HepG2 (cell line): ENCODE data around the gene AKAP8L. TPM values are rescaled to one million over a fixed set of nuclear protein-coding genes. Genes with fewer than 3 reads are reported as not detected.

Experiments used
- CERS6 ChIP-seq: sonication (generic); formaldehyde crosslinking; IDR thresholded peaks from 2 replicates; pipeline ENCODE4 v1.5.0; 2020; ENCODE audit warnings: missing genetic modification reagents
- FIP1L1 ChIP-seq: fragments of 200-400 bp; formaldehyde crosslinking; IDR thresholded peaks from 2 replicates; pipeline ENCODE4 v1.6.1; 2018; ENCODE audit warnings: low read depth, mild to moderate bottlenecking, low read length, moderate library complexity, borderline replicate concordance; ENCODE audit not compliant: insufficient read depth
- GFI1 ChIP-seq: sonication (generic); formaldehyde crosslinking; IDR thresholded peaks from 2 replicates; pipeline ENCODE4 v1.5.0; 2020; ENCODE audit warnings: missing genetic modification reagents, mild to moderate bottlenecking, borderline replicate concordance
- GPN1 ChIP-seq: sonication (generic); formaldehyde crosslinking; IDR thresholded peaks from 2 replicates; pipeline ENCODE4 v1.5.1; 2020; ENCODE audit warnings: missing genetic modification reagents, borderline replicate concordance
- HCFC1 ChIP-seq: fragments of 150-350 bp; IDR thresholded peaks from 2 replicates; pipeline ENCODE4 v1.6.1; 2014; ENCODE audit warnings: low read depth, low read length
- HHEX ChIP-seq: IDR thresholded peaks from 2 replicates; pipeline ENCODE4 v1.6.1; 2016; ENCODE audit warnings: control low read depth
- IRF1 ChIP-seq: sonication (generic); formaldehyde crosslinking; IDR thresholded peaks from 2 replicates; pipeline ENCODE4 v1.4.0; 2020; ENCODE audit warnings: low read depth, mild to moderate bottlenecking, missing genetic modification reagents
- KAT2B ChIP-seq: fragments of 150-350 bp; IDR thresholded peaks from 2 replicates; pipeline ENCODE4 v1.6.1; 2014; ENCODE audit warnings: low read depth, low read length, borderline replicate concordance
- MAZ ChIP-seq, 2 experiments: sonication (generic) in 1 of 2; formaldehyde crosslinking in 1 of 2; IDR thresholded peaks; 2 replicates each; pipeline versions ENCODE4 v1.5.0 to v1.6.1; 2012 to 2020; ENCODE audit warnings: low read depth in 2 of 2, mild to moderate bottlenecking in 2 of 2, borderline replicate concordance in 1 of 2, improper control_type of control experiment in 1 of 2, low read length in 1 of 2, missing genetic modification reagents in 1 of 2, moderate library complexity in 1 of 2
- ONECUT2 ChIP-seq: sonication (generic); formaldehyde crosslinking; IDR thresholded peaks from 2 replicates; pipeline ENCODE4 v1.4.0; 2020; ENCODE audit warnings: missing genetic modification reagents
- RARA ChIP-seq: IDR thresholded peaks from 2 replicates; pipeline ENCODE4 v1.6.1; 2016; ENCODE audit warnings: missing genetic modification reagents, missing compliant biosample characterization
- RFX1 ChIP-seq: fragments of 450-650 bp; IDR thresholded peaks from 2 replicates; pipeline ENCODE4 v1.6.1; 2017
- RFX3 ChIP-seq: IDR thresholded peaks from 2 replicates; pipeline ENCODE4 v1.6.1; 2016; ENCODE audit warnings: missing biosample characterization, missing genetic modification reagents
- SRF ChIP-seq: IDR thresholded peaks from 2 replicates; pipeline ENCODE4 v1.6.1; 2011; ENCODE audit warnings: mild to moderate bottlenecking, low read depth, low read length, moderate library complexity
- ZBTB1 ChIP-seq: sonication (generic); formaldehyde crosslinking; IDR thresholded peaks from 2 replicates; pipeline ENCODE4 v1.4.0; 2020; ENCODE audit warnings: missing genetic modification reagents, borderline replicate concordance
- ZBTB39 ChIP-seq: sonication (generic); formaldehyde crosslinking; IDR thresholded peaks from 2 replicates; pipeline ENCODE4 v1.5.0; 2020; ENCODE audit warnings: missing genetic modification reagents
- ZNF124 ChIP-seq: sonication (generic); formaldehyde crosslinking; IDR thresholded peaks from 2 replicates; pipeline ENCODE4 v1.4.0; 2020; ENCODE audit warnings: missing genetic modification reagents
- ZNF224 ChIP-seq: sonication (generic); formaldehyde crosslinking; IDR thresholded peaks from 2 replicates; pipeline ENCODE4 v1.5.0; 2020; ENCODE audit warnings: mild to moderate bottlenecking, missing genetic modification reagents
- ZNF24 ChIP-seq: fragments of 450-650 bp; IDR thresholded peaks from 2 replicates; pipeline ENCODE4 v1.6.1; 2017; ENCODE audit warnings: antibody characterized with exemption, mild to moderate bottlenecking
- ZNF543 ChIP-seq: sonication (generic); formaldehyde crosslinking; IDR thresholded peaks from 2 replicates; pipeline ENCODE4 v1.4.0; 2020; ENCODE audit warnings: mild to moderate bottlenecking, missing genetic modification reagents
- ZNF709 ChIP-seq: sonication (generic); formaldehyde crosslinking; IDR thresholded peaks from 2 replicates; pipeline ENCODE4 v1.5.0; 2020; ENCODE audit warnings: mild to moderate bottlenecking, missing genetic modification reagents
- ZNF737 ChIP-seq: sonication (generic); formaldehyde crosslinking; IDR thresholded peaks from 2 replicates; pipeline ENCODE4 v1.5.0; 2020; ENCODE audit warnings: missing genetic modification reagents, mild to moderate bottlenecking, borderline replicate concordance
- ZNF839 ChIP-seq: sonication (generic); formaldehyde crosslinking; IDR thresholded peaks from 2 replicates; pipeline ENCODE4 v1.4.0; 2020; ENCODE audit warnings: missing genetic modification reagents, mild to moderate bottlenecking, borderline replicate concordance
- ZSCAN9 ChIP-seq: IDR thresholded peaks from 2 replicates; pipeline ENCODE4 v1.6.1; 2016; ENCODE audit warnings: borderline replicate concordance
- polyA plus RNA-seq, 8 experiments: library from polyadenylated mRNA; depleted of rRNA in 3 of 8; stranded (reverse) in 7 of 8; unstranded in 1 of 8; fragments of >200 nt; fragmentation: Illumina TruSeq in 4 of 8; extraction: Trizol in 4 of 8; gene quantifications; 2 replicates each; pipeline versions ENCODE4 v1.2.1 to v1.2.3, GENCODE V29; 2011 to 2016; ENCODE audit warnings: low read depth in 4 of 8, missing spikeins in 1 of 8, mixed read lengths in 1 of 8; ENCODE audit not compliant: insufficient read depth in 1 of 8
- total RNA-seq, 5 experiments: library from RNA; depleted of rRNA; stranded (reverse); fragments of >200 nt; fragmentation: Illumina TruSeq; extraction: Trizol; gene quantifications; 2 replicates each; pipeline ENCODE4 v1.2.3, GENCODE V29; 2016; ENCODE audit warnings: low read depth in 1 of 5
- TF ChIP-seq, protein P1 (sequence below): sonication (generic); formaldehyde crosslinking; IDR thresholded peaks from 2 replicates; pipeline ENCODE4 v1.5.0; 2020; ENCODE audit warnings: missing genetic modification reagents

Gene AKAP8L
- total and polyA plus RNA-seq, 2 of the 13 experiments (the other 11 are each of a cell fraction or from before 2014, with no cell fraction given): 48.2 to 49.6 TPM

DNA sequence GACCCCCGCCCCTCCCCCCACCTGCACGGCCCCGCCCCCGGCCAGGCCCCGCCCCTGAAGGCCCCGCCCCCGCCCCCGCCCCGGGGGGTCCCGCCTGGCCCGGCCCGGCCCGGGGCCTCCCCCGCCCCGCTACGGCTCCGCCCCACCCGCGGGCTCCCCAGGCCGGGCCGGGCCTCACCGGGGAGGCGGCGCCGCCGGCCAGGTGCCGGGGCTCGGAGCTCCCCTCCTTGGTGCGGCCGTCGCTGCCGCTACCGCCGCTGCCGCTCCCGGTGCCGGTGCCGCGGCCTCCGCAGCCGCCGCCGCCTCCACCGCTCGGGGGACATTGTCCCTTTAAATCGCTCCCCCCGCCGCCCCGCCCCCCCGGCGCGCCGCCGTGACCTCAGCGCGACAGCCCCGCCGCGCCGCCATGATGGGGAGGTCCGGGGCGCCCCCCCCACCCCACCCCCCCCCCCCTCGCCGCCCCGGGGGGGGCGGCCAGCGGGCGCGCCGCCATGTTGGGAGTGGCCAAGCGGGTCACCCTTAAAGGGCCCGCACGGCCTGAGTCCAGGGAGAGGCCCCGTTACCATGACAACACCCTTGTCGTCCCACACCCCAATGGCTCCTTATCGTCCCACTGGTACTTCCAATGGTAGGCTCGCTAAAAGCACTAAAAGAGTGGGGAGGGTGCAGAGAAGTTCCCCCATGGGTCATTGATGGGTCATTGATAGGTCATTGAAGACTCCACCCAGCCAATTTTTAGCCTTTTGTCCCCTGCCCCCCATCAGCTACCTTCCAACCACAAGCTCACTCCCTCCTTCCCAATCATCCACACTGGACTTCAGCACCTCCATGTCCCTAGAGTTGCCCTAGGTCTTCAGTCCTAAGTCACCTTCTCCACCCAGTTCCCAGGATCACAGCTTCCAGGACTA, 31.1 kb upstream of the AKAP8L start, which contains the start of gene WIZ (continued):
- no peak for TF ChIP-seq ZBTB39 (CRISPR knock-in tag)
- no peak for TF ChIP-seq GFI1 (CRISPR knock-in tag)
- TF ChIP-seq ZNF737 (CRISPR knock-in tag): no peak
- no peak for TF ChIP-seq ZNF24
- no peak for TF ChIP-seq GPN1 (CRISPR knock-in tag)
- TF ChIP-seq SRF: peak; percentile 33; the same call in 1 of the 2 replicates
- TF ChIP-seq RFX1: peak; percentile 66
- TF ChIP-seq ZBTB1 (CRISPR knock-in tag): no peak
- TF ChIP-seq RARA (CRISPR knock-in tag): no peak
- TF ChIP-seq MAZ (IDR thresholded peaks at IDR 0.05; ENCODE audit: borderline replicate concordance, low read depth, low read length): peak; percentile 61
- no peak for TF ChIP-seq MAZ (CRISPR knock-in tag; IDR thresholded peaks at IDR 0.05; ENCODE audit: low read depth)
- TF ChIP-seq FIP1L1: no peak
- no peak for TF ChIP-seq KAT2B
- no peak for TF ChIP-seq ZNF543 (CRISPR knock-in tag)
- TF ChIP-seq ZNF709 (CRISPR knock-in tag): no peak
- TF ChIP-seq RFX3 (CRISPR knock-in tag): peak; percentile 70
- no peak for TF ChIP-seq ZNF124 (CRISPR knock-in tag)
- no peak for TF ChIP-seq ZNF839 (CRISPR knock-in tag)
- TF ChIP-seq, protein P1, sequence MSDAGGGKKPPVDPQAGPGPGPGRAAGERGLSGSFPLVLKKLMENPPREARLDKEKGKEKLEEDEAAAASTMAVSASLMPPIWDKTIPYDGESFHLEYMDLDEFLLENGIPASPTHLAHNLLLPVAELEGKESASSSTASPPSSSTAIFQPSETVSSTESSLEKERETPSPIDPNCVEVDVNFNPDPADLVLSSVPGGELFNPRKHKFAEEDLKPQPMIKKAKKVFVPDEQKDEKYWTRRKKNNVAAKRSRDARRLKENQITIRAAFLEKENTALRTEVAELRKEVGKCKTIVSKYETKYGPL (CRISPR knock-in tag): no peak
- TF ChIP-seq ONECUT2 (CRISPR knock-in tag): no peak
- TF ChIP-seq ZSCAN9 (CRISPR knock-in tag): no peak
- peak; percentile 75 for TF ChIP-seq HCFC1
- TF ChIP-seq IRF1 (CRISPR knock-in tag): no peak
- no peak for TF ChIP-seq ZNF224 (CRISPR knock-in tag)
- no peak for TF ChIP-seq CERS6 (CRISPR knock-in tag)
- no peak for TF ChIP-seq HHEX (CRISPR knock-in tag)
